Neutrophil (primary cell): Measurements from ENCODE around the gene SERPINA1.

Source experiments
- H3K27ac ChIP-seq: fragments of 200-600 bp; sonication (generic); 2 replicates; pipeline ENCODE4 v1.5.1; 2016; ENCODE audit warnings: mild to moderate bottlenecking, moderate library complexity
- H3K27me3 ChIP-seq: fragments of 200-600 bp; sonication (generic); 2 replicates; pipeline ENCODE4 v1.6.0; 2016; ENCODE audit warnings: mild to moderate bottlenecking
- H3K36me3 ChIP-seq: fragments of 200-600 bp; sonication (generic); 2 replicates; pipeline ENCODE4 v1.5.1; 2017
- H3K4me1 ChIP-seq, 2 experiments: fragments of 200-600 bp in 1 of 2; sonication (generic) in 1 of 2; 1 replicate in 1 of 2; 2 replicates in 1 of 2; pipeline versions ENCODE4 v1.5.1 to v1.6.1; 2013 to 2016; ENCODE audit warnings: low read depth in 1 of 2, low read length in 1 of 2, mild to moderate bottlenecking in 1 of 2, moderate library complexity in 1 of 2; ENCODE audit not compliant: control insufficient read depth in 1 of 2, insufficient read depth in 1 of 2
- H3K4me3 ChIP-seq, 2 experiments: fragments of 200-600 bp in 1 of 2; sonication (generic) in 1 of 2; 1 replicate in 1 of 2; 2 replicates in 1 of 2; pipeline ENCODE4 v1.5.1; 2013 to 2016; ENCODE audit warnings: low read depth in 1 of 2, low read length in 1 of 2, mild to moderate bottlenecking in 1 of 2, moderate library complexity in 1 of 2
- H3K9me3 ChIP-seq: fragments of 200-600 bp; sonication (generic); 2 replicates; pipeline ENCODE4 v1.5.1; 2016
- TF ChIP-seq, protein P1 (sequence below): fragments of 200-600 bp; sonication (generic); IDR thresholded peaks from 2 replicates; pipeline ENCODE4 v1.5.1; 2016; ENCODE audit warnings: antibody characterized with exemption

SERPINA1 gene

GRCh38 chr14:94330432-94330831 is 58.0 kb downstream of the SERPINA1 start:
- no peak overlapping the region for H3K4me3 ChIP-seq
- no peaks in the 10 kb centered on the region for H3K9me3 ChIP-seq
- no peak overlapping the region for H3K27ac ChIP-seq
- no peaks in the 10 kb centered on the region for H3K36me3 ChIP-seq
- H3K4me1 ChIP-seq, result no peaks in the 10 kb centered on the region
- TF ChIP-seq, protein P1, sequence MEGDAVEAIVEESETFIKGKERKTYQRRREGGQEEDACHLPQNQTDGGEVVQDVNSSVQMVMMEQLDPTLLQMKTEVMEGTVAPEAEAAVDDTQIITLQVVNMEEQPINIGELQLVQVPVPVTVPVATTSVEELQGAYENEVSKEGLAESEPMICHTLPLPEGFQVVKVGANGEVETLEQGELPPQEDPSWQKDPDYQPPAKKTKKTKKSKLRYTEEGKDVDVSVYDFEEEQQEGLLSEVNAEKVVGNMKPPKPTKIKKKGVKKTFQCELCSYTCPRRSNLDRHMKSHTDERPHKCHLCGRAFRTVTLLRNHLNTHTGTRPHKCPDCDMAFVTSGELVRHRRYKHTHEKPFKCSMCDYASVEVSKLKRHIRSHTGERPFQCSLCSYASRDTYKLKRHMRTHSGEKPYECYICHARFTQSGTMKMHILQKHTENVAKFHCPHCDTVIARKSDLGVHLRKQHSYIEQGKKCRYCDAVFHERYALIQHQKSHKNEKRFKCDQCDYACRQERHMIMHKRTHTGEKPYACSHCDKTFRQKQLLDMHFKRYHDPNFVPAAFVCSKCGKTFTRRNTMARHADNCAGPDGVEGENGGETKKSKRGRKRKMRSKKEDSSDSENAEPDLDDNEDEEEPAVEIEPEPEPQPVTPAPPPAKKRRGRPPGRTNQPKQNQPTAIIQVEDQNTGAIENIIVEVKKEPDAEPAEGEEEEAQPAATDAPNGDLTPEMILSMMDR, result no peak
- H3K27me3 ChIP-seq, result peaks cover 38% of the 10 kb centered on the region

DNA sequence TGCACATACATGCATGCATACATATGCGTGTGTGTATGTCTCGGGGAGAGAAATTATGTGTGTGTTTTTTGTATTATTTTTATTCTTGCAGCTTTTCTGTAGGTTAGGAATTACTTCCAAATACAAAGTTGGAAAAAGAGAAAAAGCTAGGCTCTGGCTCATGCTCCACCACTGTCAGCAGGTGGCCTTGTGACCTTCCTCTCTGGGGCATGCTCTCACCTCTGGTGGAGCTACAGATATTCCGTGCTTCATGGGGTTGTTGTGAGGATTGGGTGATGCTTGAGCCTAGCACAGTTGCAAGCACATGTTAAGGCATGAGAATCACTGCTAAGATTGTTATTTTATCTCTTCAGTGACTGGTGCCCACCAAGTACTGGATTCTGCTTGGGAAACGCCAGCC is 58.5 kb downstream of the SERPINA1 start:
- H3K4me1 ChIP-seq, result no peaks in the 10 kb centered on the region
- no peak overlapping the region for H3K27ac ChIP-seq
- H3K4me3 ChIP-seq, result no peak overlapping the region
- peaks cover 34% of the 10 kb centered on the region for H3K27me3 ChIP-seq
- TF ChIP-seq, protein P1, result no peak
- H3K9me3 ChIP-seq, result no peaks in the 10 kb centered on the region
- no peaks in the 10 kb centered on the region for H3K36me3 ChIP-seq

GRCh38 chr14:94328196-94328595 is 60.2 kb downstream of the SERPINA1 start:
- Histone ChIP-seq H3K9me3 (no peaks in the 10 kb centered on the region), H3K27me3 (peaks cover 31% of the 10 kb centered on the region), H3K4me1 (no peaks in the 10 kb centered on the region), H3K36me3 (no peaks in the 10 kb centered on the region), H3K4me3 (no peak overlapping the region), H3K27ac (no peak overlapping the region)
- TF ChIP-seq, protein P1, result no peak
